ENCODE data around the gene ABCA13. TPM values are rescaled to one million over a fixed set of nuclear protein-coding genes. Genes with fewer than 3 reads are reported as not detected.

ABCA13 gene
- total RNA-seq, 1 experiment from 2014 or later = 0.76 TPM

GRCh38 chr7:48414011-48414732 is 242.9 kb downstream of the ABCA13 start:
- no peak overlapping the region for H3K4me3 ChIP-seq
- peaks cover 18% of the 10 kb centered on the region for H3K27me3 ChIP-seq (ENCODE audit: insufficient read depth, low read depth)
- BruUV-seq (replicated peaks) = no TSS peak
- no peaks in the 10 kb centered on the region for H3K9me2 ChIP-seq (ENCODE audit: insufficient read depth)
- TF ChIP-seq EZH2 (IDR thresholded peaks at IDR 0.05; ENCODE audit: low read depth) (no peak), CTCF (conservative IDR thresholded peaks at IDR 0.05) (no peak)
- H3F3A ChIP-seq (ENCODE audit: insufficient read depth, low read depth) = no peaks in the 10 kb centered on the region
- no peak overlapping the region for H3K4me2 ChIP-seq
- intact Hi-C loops (cut with micrococcal nuclease; ENCODE audit: unreplicated experiment) = no loop called here
- H4K20me1 ChIP-seq (ENCODE audit: insufficient read depth) = no peaks in the 10 kb centered on the region
- H3K36me3 ChIP-seq (ENCODE audit: low read depth) = no peaks in the 10 kb centered on the region
- POLR2A ChIA-PET (ENCODE audit: unreplicated experiment) = no interaction called here
- H2AFZ ChIP-seq = no peak overlapping the region
- CTCF ChIA-PET = no interaction called here
- no peaks in the 10 kb centered on the region for H3K4me1 ChIP-seq (replicated peaks; ENCODE audit: insufficient read depth)
- no peaks in the 10 kb centered on the region for H3K79me2 ChIP-seq (ENCODE audit: low read depth)
- DNase-seq = no peak
- no peaks in the 10 kb centered on the region; the same call in 1 of the 2 replicates for H3K9me3 ChIP-seq (ENCODE audit: insufficient read depth, low read depth)
- H3K27ac ChIP-seq = no peak overlapping the region

- DNase-seq = no peak
- Histone ChIP-seq H3K27ac (no peak overlapping the region), H4K20me1 (ENCODE audit: insufficient read depth) (no peaks in the 10 kb centered on the region), H3K9me3 (ENCODE audit: insufficient read depth, low read depth) (no peaks in the 10 kb centered on the region; the same call in 1 of the 2 replicates), H3K4me2 (no peak overlapping the region), H3F3A (ENCODE audit: insufficient read depth, low read depth) (no peaks in the 10 kb centered on the region), H3K4me3 (no peak overlapping the region), H3K36me3 (ENCODE audit: low read depth) (no peaks in the 10 kb centered on the region), H3K9me2 (ENCODE audit: insufficient read depth) (no peaks in the 10 kb centered on the region), H2AFZ (no peak overlapping the region), H3K27me3 (ENCODE audit: insufficient read depth, low read depth) (peaks cover 18% of the 10 kb centered on the region), H3K4me1 (replicated peaks; ENCODE audit: insufficient read depth) (no peaks in the 10 kb centered on the region), H3K79me2 (ENCODE audit: low read depth) (no peaks in the 10 kb centered on the region)
- CTCF ChIA-PET = no interaction called here
- intact Hi-C loops (cut with micrococcal nuclease; ENCODE audit: unreplicated experiment) = no loop called here
- no TSS peak for BruUV-seq (replicated peaks)
- no peak; the same call in 1 of the 2 replicates for TF ChIP-seq CTCF (conservative IDR thresholded peaks at IDR 0.05)
- no peak for TF ChIP-seq EZH2 (IDR thresholded peaks at IDR 0.05; ENCODE audit: low read depth)
- POLR2A ChIA-PET (ENCODE audit: unreplicated experiment) = no interaction called here
Measured at GRCh38 chr7:48416327-48416908, 245.2 kb downstream of the ABCA13 start.

GRCh38 chr7:48419401-48419800 is 248.1 kb downstream of the ABCA13 start:
- no peak for DNase-seq
- no TSS peak for BruUV-seq (replicated peaks)

More at GRCh38 chr7:48419401-48419800, 248.1 kb downstream of the ABCA13 start:
- Histone ChIP-seq H3K27me3 (ENCODE audit: insufficient read depth, low read depth) (peaks cover 13% of the 10 kb centered on the region), H3F3A (ENCODE audit: insufficient read depth, low read depth) (no peaks in the 10 kb centered on the region), H4K20me1 (ENCODE audit: insufficient read depth) (no peaks in the 10 kb centered on the region), H3K36me3 (ENCODE audit: low read depth) (no peaks in the 10 kb centered on the region), H2AFZ (no peak overlapping the region), H3K4me2 (no peak overlapping the region), H3K9me2 (ENCODE audit: insufficient read depth) (no peaks in the 10 kb centered on the region), H3K9me3 (ENCODE audit: insufficient read depth, low read depth) (no peaks in the 10 kb centered on the region), H3K27ac (no peak overlapping the region), H3K4me3 (no peak overlapping the region), H3K4me1 (replicated peaks; ENCODE audit: insufficient read depth) (no peaks in the 10 kb centered on the region), H3K79me2 (ENCODE audit: low read depth) (no peaks in the 10 kb centered on the region)
- intact Hi-C loops (cut with micrococcal nuclease; ENCODE audit: unreplicated experiment) = no loop called here
- ChIA-PET CTCF (no interaction called here), POLR2A (ENCODE audit: unreplicated experiment) (no interaction called here)
- TF ChIP-seq EZH2 (IDR thresholded peaks at IDR 0.05; ENCODE audit: low read depth) (no peak), CTCF (conservative IDR thresholded peaks at IDR 0.05) (no peak)

Data from PC-9 (cell line).